GM12874 (cell line): ENCODE results near the gene GDPD4.

Experiments used
- TF ChIP-seq, protein P1 (sequence below): IDR thresholded peaks from 2 replicates; pipeline ENCODE4 v1.5.1; 2011; ENCODE audit warnings: low read depth, mild to moderate bottlenecking, control low read depth, low read length, moderate library complexity; ENCODE audit not compliant: insufficient read depth

The GDPD4 gene

GRCh38 chr11:77310721-77311120 is 9.2 kb upstream of the GDPD4 start:
- TF ChIP-seq, protein P1, sequence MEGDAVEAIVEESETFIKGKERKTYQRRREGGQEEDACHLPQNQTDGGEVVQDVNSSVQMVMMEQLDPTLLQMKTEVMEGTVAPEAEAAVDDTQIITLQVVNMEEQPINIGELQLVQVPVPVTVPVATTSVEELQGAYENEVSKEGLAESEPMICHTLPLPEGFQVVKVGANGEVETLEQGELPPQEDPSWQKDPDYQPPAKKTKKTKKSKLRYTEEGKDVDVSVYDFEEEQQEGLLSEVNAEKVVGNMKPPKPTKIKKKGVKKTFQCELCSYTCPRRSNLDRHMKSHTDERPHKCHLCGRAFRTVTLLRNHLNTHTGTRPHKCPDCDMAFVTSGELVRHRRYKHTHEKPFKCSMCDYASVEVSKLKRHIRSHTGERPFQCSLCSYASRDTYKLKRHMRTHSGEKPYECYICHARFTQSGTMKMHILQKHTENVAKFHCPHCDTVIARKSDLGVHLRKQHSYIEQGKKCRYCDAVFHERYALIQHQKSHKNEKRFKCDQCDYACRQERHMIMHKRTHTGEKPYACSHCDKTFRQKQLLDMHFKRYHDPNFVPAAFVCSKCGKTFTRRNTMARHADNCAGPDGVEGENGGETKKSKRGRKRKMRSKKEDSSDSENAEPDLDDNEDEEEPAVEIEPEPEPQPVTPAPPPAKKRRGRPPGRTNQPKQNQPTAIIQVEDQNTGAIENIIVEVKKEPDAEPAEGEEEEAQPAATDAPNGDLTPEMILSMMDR = no peak

- TF ChIP-seq, protein P1 = no peak
Measured at GRCh38 chr11:77309401-77310085, 8.1 kb upstream of the GDPD4 start.

- TF ChIP-seq, protein P1 = no peak
Measured at GRCh38 chr11:77308838-77309237, 7.4 kb upstream of the GDPD4 start.

DNA sequence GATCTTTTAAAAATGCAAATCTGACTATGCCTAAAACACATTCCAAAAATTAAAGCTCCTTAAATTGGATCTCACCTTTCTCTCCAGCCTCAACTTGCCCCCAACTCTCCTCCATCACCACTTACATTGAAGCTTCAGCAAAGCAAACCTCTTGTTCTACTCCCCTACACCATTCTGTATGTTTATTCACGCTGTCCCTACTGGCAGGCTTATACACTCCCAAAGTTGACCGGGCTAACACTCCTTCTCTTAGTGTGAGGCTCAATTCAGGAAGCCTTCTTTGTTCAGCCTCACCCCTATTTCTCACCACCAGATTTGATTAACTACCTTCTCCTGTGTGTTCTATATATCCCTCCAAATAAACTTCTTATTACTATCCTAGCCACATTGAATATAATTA is 1.8 kb upstream of the GDPD4 start:
- TF ChIP-seq, protein P1 = no peak

GRCh38 chr11:77302752-77303151 is 1.3 kb upstream of the GDPD4 start:
- TF ChIP-seq, protein P1 = no peak

DNA sequence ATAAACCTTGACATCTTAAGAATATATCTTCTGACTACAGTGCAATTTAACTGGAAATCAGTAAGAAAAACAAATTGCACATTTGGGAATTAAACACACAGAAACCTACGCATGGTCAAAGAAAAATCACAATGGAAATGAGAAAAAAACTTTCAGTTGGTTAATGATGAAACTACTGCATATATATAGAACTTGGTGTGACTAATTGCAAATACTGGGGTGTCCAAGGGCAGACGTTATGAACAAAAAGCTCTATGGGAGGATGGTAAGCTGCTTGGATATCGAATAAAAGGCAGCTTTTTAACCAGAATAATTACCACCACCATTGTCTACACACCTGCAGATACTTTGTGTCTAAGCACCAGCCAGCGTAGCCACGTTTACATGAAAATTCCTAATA is 791 bp downstream of the GDPD4 start:
- TF ChIP-seq, protein P1 = no peak

- TF ChIP-seq, protein P1 = no peak
Measured at GRCh38 chr11:77299528-77299993, 1.9 kb downstream of the GDPD4 start.
